HG03457 (cell line): ENCODE results near the gene SRRM4.

Experiments
- ATAC-seq: cut with Tn5 transposase; IDR thresholded peaks from one replicate; pipeline ENCODE4 v1.9.1; 2021; ENCODE audit warnings: moderate number of reproducible peaks; ENCODE audit not compliant: unreplicated experiment

Gene SRRM4

DNA sequence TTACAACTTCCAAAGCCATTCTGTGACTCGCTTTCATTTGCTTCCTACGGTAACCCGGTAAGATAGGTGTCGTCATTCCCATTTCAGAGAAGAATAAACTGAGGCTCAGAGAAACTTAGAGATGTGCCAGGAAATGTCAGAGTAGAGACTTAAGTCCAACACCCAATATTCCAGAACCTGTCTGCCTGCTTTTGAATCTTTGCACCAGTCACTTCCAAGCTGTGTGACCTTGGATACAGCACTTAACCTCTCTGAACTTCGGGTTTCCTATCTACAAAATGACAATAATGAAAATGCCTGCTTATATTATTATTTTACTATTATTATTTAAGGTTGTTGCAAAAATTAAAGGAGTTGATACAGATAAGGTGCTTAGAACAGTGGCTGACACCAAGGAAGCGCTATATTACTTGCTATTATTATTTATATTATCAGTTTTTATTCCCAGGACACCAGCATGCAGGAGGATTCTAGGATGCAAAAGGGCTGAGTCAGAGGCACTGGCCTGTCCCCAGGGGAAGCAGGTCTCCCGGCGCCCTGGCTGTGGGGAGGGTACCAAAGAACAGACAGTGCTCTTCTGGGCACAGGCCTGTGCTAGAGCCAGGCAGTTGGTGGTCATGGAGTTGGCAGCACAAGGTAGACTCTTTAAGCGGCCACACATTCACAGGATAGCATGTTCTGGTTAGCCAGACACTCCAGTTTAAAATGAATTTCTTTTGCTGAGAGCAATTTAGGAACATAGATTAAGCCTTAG, 202.8 kb downstream of the SRRM4 start:
- no peak for ATAC-seq

GRCh38 chr12:119195256-119195655, 213.9 kb downstream of the SRRM4 start:
- ATAC-seq: no peak

GRCh38 chr12:119198440-119198839, 217.1 kb downstream of the SRRM4 start:
- no peak for ATAC-seq

- ATAC-seq: no peak
Measured at GRCh38 chr12:119200601-119201000, 219.3 kb downstream of the SRRM4 start.

- ATAC-seq: no peak
Measured at GRCh38 chr12:119201789-119202543, 220.6 kb downstream of the SRRM4 start.

DNA sequence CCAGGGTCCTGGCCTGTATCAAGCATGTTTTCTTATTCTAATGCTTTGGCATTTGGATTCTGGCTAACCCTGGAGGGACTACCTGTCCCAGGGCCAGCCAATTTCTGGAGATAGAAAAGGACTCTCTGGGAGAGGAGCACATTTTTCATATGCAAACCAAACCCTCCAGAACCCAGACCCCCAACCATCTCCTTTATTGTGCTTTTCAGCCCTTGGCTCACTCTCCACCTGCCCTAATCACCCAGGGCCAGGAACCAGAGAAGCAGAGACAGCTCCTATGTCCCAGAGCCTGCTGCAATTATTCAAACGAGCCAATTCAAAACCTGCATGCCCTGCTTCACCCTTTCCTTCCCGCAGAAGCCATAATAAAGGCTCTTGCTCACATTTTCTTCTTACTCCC, 221.2 kb downstream of the SRRM4 start:
- ATAC-seq: no peak

- no peak for ATAC-seq
Measured at GRCh38 chr12:119204131-119204530, 222.8 kb downstream of the SRRM4 start.

GRCh38 chr12:119204671-119205285, 223.4 kb downstream of the SRRM4 start:
- ATAC-seq: no peak

GRCh38 chr12:119206348-119207062, 225.2 kb downstream of the SRRM4 start:
- ATAC-seq: no peak

DNA sequence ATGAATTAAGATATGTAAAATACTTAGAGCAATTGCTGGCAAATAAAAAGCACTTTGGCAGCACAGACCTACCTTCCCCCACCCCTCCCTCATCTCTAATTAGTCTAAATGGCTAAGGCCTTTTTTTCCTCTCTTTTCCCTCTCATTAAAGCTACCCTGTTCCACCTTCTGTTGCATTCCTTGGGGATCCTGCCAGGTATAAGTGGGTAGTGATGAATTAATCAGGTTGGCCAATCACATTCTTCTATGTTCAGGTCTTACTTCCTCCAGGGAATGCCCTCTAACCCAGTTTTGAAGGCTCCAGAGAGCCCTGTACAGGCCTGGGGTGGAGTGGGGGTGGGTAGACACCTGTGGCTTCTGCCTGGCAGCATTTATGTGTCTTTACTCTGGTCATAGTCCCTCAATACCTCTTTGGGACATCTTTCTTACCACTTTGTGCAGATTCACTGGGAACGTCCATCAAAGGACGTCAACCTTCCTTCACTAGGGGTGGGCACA, 225.8 kb downstream of the SRRM4 start:
- no peak for ATAC-seq

DNA sequence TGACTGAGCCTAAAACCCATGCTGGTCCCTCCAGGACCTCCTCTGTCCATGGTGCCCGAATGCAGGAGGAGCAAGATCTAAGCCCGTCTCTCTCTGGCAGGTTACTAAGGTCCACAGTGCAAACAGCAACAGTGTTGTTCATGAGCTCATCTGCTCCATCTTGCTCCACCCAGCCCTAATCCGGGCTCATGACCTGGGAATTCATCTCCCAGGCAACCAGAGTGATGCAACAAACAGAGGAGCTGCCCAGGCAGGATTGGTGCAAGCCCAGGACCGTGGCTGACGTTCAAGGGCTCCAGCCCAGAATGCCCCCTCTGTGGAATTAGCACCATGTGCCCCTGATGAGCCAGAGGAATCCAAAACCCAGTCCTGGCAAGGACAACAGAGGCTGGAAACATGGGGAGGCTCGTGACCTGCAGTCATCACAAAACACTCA, 227.3 kb downstream of the SRRM4 start:
- no peak for ATAC-seq

DNA sequence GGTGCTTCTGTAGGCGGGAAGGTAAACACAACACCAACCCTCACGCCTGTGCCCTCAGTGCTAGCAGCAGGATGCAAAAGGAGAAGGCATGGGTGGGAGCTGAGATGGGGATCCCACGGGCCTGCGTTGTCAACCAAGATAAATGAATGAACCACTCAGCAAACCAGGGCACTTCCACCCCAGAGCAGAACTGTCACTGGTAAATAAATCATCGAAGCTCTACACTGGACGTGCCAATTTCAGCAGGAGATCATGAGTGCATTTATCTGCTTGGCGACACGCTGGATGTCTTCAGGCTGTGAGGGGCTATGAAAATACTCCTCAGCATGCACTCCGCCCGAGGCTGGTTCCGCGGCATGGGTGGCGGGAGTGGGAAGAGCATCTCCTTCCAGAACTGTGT, 230.5 kb downstream of the SRRM4 start:
- no peak for ATAC-seq
